Right lobe of liver (tissue), 6 donors: Measurements from ENCODE around the gene GPD1L. TPM values are rescaled to one million over a fixed set of nuclear protein-coding genes. Genes with fewer than 3 reads are reported as not detected.
"Not testable (repeated sequence)": the region's sequence is repeated elsewhere in the genome, so short reads cannot be mapped to it uniquely, and the experiment has no call there.

Experiments
- ATAC-seq, 4 donors: fragments of 200-7000 bp; cut with Tn5 transposase; one replicate each; pipeline ENCODE4 v1.9.1; 2020; ENCODE audit warnings: mild to moderate bottlenecking in 4 of 4, moderate library complexity in 4 of 4
- DNase-seq, 3 donors: peaks; one replicate each; pipeline ENCODE4 v3.0.0-alpha.2; 2020
- H3K27ac ChIP-seq, 3 donors: fragments of 200-600 bp; one replicate each; pipeline ENCODE4 v1.8.0; 2022
- H3K27me3 ChIP-seq, 2 donors: fragments of 200-600 bp; one replicate each; pipeline ENCODE4 v1.8.0; 2022
- H3K36me3 ChIP-seq, 4 donors: fragments of 200-600 bp; sonication (generic) in 1 of 4; one replicate each; pipeline versions ENCODE4 v1.5.1 to v1.8.0; 2017 to 2022; ENCODE audit warnings: control low read depth in 1 of 4
- H3K4me1 ChIP-seq, 4 donors: fragments of 200-600 bp; sonication (generic) in 1 of 4; one replicate each; pipeline versions ENCODE4 v1.5.1 to v1.8.0; 2017 to 2022; ENCODE audit warnings: control low read depth in 1 of 4
- H3K4me3 ChIP-seq, 3 donors: fragments of 200-600 bp; one replicate each; pipeline ENCODE4 v1.8.0; 2022
- H3K9me3 ChIP-seq, 4 donors: fragments of 200-600 bp; sonication (generic) in 1 of 4; one replicate each; pipeline versions ENCODE4 v1.5.1 to v1.8.0; 2017 to 2022; ENCODE audit warnings: control low read depth in 1 of 4
- POLR2A ChIP-seq: fragments of 450-650 bp; IDR thresholded peaks from one replicate; pipeline ENCODE4 v1.6.1; 2017; ENCODE audit warnings: antibody characterized with exemption, mild to moderate bottlenecking
- WGBS: methylation state at CpG from one replicate; pipeline ENCODE4 v1.1.6; 2018; ENCODE audit warnings: low coverage, low lambda C conversion rate; ENCODE audit not compliant: insufficient coverage; ENCODE audit errors: missing lambda C conversion rate; 5-methylcytosine and 5-hydroxymethylcytosine counted together
- intact Hi-C, 2 donors: fragments of 100-400 bp; cut with DNase I; formaldehyde crosslinking; loops; one replicate each; pipeline versions ENCODE4 v1.11.2 to v1.14.1; 2022
- total RNA-seq, 6 experiments: library from RNA; depleted of rRNA in 2 of 6; stranded (reverse); fragments of >200 nt in 2 of 6; fragmentation: NEBNext Ultra II Directional in 3 of 6; extraction: Animal tissue kit (Norgen Biotek cat#: 25700) in 3 of 6; gene quantifications; one replicate each; pipeline versions ENCODE4 v1.1.0 to v1.2.4, GENCODE V29; 2016 to 2023
- TF ChIP-seq, protein P1 (sequence below), 4 donors: fragments of 200-600 bp in 3 of 4; fragments of 450-650 bp in 1 of 4; IDR thresholded peaks; one replicate each; pipeline versions ENCODE4 v1.5.1 to v1.8.0; 2016 to 2022; ENCODE audit warnings: antibody characterized with exemption in 4 of 4, mild to moderate bottlenecking in 2 of 4
- donor health status: DM: no; HTN: yes; CAD: no.
- donor health status: DM: no; HTN: no; CAD: no.
- donor health status: DM: no; HTN: no; CAD: no.
- donor health status: DM: no; HTN: yes; CAD: no.
- donor health status: DM: no; HTN: yes; CAD: no.

Gene GPD1L
- total RNA-seq, 6 experiments from 2014 or later: 1.5 to 3.3 (median 2.6) TPM

DNA sequence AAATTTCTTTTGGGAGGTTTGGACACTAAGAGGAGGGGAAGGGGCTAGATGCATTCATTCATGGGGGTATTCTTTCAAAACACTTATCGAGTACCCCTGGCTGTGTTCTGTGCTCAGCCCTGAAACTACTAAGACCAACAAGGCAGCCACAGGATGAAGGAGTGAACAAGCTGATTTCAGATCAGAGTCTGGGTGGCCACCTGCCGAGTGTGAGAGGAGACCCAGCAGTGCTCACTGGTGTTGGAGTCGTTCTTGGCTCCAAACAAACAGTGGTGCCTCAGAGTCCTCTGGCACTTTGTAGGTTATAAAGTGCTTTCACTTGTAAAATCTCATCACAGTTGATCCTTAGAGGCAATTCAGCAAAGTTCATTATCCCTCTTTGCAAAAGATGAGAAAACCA, 83.3 kb downstream of the GPD1L start:
- intact Hi-C loops: no loop called here
- TF ChIP-seq, protein P1, sequence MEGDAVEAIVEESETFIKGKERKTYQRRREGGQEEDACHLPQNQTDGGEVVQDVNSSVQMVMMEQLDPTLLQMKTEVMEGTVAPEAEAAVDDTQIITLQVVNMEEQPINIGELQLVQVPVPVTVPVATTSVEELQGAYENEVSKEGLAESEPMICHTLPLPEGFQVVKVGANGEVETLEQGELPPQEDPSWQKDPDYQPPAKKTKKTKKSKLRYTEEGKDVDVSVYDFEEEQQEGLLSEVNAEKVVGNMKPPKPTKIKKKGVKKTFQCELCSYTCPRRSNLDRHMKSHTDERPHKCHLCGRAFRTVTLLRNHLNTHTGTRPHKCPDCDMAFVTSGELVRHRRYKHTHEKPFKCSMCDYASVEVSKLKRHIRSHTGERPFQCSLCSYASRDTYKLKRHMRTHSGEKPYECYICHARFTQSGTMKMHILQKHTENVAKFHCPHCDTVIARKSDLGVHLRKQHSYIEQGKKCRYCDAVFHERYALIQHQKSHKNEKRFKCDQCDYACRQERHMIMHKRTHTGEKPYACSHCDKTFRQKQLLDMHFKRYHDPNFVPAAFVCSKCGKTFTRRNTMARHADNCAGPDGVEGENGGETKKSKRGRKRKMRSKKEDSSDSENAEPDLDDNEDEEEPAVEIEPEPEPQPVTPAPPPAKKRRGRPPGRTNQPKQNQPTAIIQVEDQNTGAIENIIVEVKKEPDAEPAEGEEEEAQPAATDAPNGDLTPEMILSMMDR (IDR thresholded peaks at IDR 0.05): no peak
- no peak for TF ChIP-seq POLR2A
- H3K36me3 ChIP-seq: no peaks in the 10 kb centered on the region
- WGBS: 75% methylated on average over 3 of the region's 3 CpGs
- no peak for ATAC-seq
- no peak for DNase-seq
- H3K27ac ChIP-seq: no peak overlapping the region
- H3K9me3 ChIP-seq: no peaks in the 10 kb centered on the region
- no peak overlapping the region for H3K4me3 ChIP-seq
- H3K27me3 ChIP-seq: no peaks in the 10 kb centered on the region
- peaks cover 0 to 10% (median 3%) of the 10 kb centered on the region in 4 donors for H3K4me1 ChIP-seq

DNA sequence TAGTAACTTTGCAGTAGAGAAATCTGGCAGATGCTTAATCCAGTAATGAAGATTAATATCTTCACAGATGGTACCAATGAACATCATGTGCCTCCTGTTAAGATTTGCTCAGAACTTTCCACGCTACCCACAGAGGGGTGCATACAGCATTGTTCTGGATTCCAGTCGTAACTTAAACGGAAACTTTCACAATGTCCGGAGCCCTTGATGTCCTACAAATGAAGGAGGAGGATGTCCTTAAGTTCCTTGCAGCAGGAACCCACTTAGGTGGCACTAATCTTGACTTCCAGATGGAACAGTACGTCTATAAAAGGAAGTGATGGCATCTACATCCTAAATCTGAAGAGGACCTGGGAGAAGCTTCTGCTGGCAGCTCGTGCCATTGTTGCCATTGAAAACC, 84.1 kb downstream of the GPD1L start:
- H3K27me3 ChIP-seq, ATAC-seq, H3K9me3 ChIP-seq, H3K27ac ChIP-seq, DNase-seq, H3K36me3 ChIP-seq, H3K4me3 ChIP-seq, intact Hi-C loops: not testable (repeated sequence)
- peaks cover 0 to 10% (median 2%) of the 10 kb centered on the region in 4 donors for H3K4me1 ChIP-seq
- WGBS: 69% methylated on average over 3 of the region's 6 CpGs

DNA sequence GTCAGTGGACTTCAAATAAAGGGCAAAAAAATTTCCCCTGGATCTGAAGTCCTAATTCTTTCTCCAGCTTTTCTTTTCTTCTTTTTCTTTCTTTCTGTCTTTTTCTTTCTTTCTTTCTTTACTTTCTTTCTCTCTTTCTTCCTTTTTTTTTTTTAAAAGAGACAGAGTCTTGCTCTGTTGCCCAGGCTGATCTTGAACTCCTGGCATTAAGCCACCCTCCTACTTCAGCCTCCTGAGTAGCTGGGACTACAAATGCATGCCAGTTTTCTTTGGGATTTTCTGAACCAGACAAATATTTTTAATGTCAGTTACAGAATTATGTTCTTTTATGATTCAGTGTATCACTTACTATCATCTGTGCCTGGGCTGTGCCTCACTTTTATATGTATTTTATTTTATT, 86.7 kb downstream of the GPD1L start:
- H3K36me3 ChIP-seq: no peaks in the 10 kb centered on the region
- DNase-seq: no peak
- no peaks in the 10 kb centered on the region for H3K9me3 ChIP-seq
- intact Hi-C loops: no loop called here
- no peak overlapping the region for H3K27ac ChIP-seq
- H3K4me3 ChIP-seq: no peak overlapping the region
- no peak for TF ChIP-seq POLR2A
- TF ChIP-seq, protein P1 (IDR thresholded peaks at IDR 0.05): no peak
- no peaks in the 10 kb centered on the region for H3K4me1 ChIP-seq
- H3K27me3 ChIP-seq: no peaks in the 10 kb centered on the region
- ATAC-seq: no peak

DNA sequence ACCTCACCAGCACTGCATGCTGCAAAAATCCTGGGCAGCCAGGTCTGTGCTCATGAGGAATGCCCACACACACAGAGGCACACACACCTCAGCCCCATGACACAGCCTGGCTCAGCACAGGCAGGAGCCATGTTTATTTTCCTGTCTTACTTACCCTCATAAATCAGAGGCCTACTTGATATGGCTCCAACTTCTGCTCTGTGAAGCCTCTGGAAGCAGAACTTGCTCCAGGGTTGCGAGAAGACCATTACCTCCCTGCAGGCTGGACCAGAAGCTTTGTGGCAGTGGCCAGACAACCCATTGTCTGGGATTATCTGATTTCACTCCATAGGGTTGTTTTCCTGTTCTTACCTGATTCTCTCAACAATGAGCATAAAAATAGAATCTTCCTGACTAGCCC, 88.2 kb downstream of the GPD1L start:
- intact Hi-C loops: no loop called here
- TF ChIP-seq, protein P1 (IDR thresholded peaks at IDR 0.05): no peak
- TF ChIP-seq POLR2A: no peak
- no peaks in the 10 kb centered on the region for H3K27me3 ChIP-seq

DNA sequence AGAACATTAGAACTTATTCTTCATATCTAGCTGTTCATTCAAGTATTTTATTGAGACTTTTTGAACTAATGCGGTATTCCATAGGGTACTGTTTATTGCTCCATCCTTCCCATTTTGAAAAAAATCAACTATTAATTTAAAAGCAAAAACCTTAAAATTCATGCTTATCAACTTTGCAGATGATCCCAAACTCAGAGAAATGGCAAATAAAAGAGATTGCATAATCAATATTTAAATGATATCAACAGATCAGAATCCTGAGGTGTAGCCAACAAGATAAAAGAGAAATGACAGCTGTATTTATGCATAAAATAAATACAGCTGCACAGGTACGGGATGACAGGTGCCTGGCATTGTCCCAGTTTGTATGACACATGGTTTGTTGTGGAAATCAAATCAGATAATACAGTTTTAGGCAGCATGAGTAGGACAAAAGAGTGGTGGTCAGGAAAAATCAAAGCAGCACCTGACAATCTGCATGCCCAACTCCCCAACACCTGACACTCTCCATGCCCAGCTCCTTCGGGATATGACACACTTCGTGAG, 89.6 kb downstream of the GPD1L start:
- no peaks in the 10 kb centered on the region for H3K27me3 ChIP-seq
- no peaks in the 10 kb centered on the region for H3K4me1 ChIP-seq
- ATAC-seq (peak in 1 of 4 donors; percentile 29), DNase-seq (no peak)
- intact Hi-C loops: no loop called here
- H3K27ac ChIP-seq: no peak overlapping the region
- H3K4me3 ChIP-seq: no peak overlapping the region
- H3K9me3 ChIP-seq: no peaks in the 10 kb centered on the region
- H3K36me3 ChIP-seq: no peaks in the 10 kb centered on the region
- no peak for TF ChIP-seq POLR2A
- TF ChIP-seq, protein P1 (IDR thresholded peaks at IDR 0.05): no peak
- 56% methylated on average over 4 of the region's 4 CpGs for WGBS

More for the DNA sequence above, 88.2 kb downstream of the GPD1L start:
- no peak overlapping the region for H3K27ac ChIP-seq
- no peak overlapping the region for H3K4me3 ChIP-seq
- no peaks in the 10 kb centered on the region for H3K36me3 ChIP-seq
- ATAC-seq (no peak), DNase-seq (no peak)
- no peaks in the 10 kb centered on the region for H3K9me3 ChIP-seq
- WGBS: no CpG with 5 or more reads among the region's 1 CpG
- no peaks in the 10 kb centered on the region for H3K4me1 ChIP-seq
